MCF 10A (cell line): ENCODE results near the gene TMEM135. TPM values are rescaled to one million over a fixed set of nuclear protein-coding genes. Genes with fewer than 3 reads are reported as not detected.
"Not testable (repeated sequence)": the region's sequence is repeated elsewhere in the genome, so short reads cannot be mapped to it uniquely, and the experiment has no call there.

ENCODE experiments used
- BruUV-seq: library from RNA; stranded (reverse); fragments of 400-500 nt; replicated peaks from 2 replicates; lab custom pipeline; 2021; lab: Mats Ljungman, UMichigan
- CTCF ChIA-PET: fragments of 300-600 bp; sonication (Branson Sonifier 250); formaldehyde crosslinking; extraction: SDS; loops from one replicate; lab custom pipeline; 2021; ENCODE audit warnings: antibody characterized with exemption, inconsistent platforms; lab: Yijun Ruan, JAX
- POLR2A ChIA-PET: fragments of 300-600, 350-650 bp; sonication (Branson Sonifier 250); formaldehyde crosslinking; extraction: SDS; loops from one replicate; lab custom pipeline; 2020; ENCODE audit warnings: antibody characterized with exemption, inconsistent platforms; lab: Yijun Ruan, JAX
- DNase-seq: peaks from one replicate; pipeline ENCODE4 v3.0.0-alpha.2; 2018; ENCODE audit not compliant: unreplicated experiment
- H3K27ac Mint-ChIP-seq: one replicate; pipeline ENCODE4 v1.8.0; 2022; ENCODE audit warnings: mild to moderate bottlenecking, low read depth, mixed read lengths; ENCODE audit not compliant: unreplicated experiment
- H3K27me3 Mint-ChIP-seq: one replicate; pipeline ENCODE4 v1.8.0; 2022; ENCODE audit warnings: mixed read lengths; ENCODE audit not compliant: insufficient read depth, unreplicated experiment
- H3K36me3 Mint-ChIP-seq: one replicate; pipeline ENCODE4 v1.8.0; 2022; ENCODE audit warnings: mild to moderate bottlenecking, moderate library complexity, mixed read lengths; ENCODE audit not compliant: insufficient read depth, unreplicated experiment
- H3K4me1 Mint-ChIP-seq: one replicate; pipeline ENCODE4 v1.8.0; 2022; ENCODE audit warnings: mixed read lengths; ENCODE audit not compliant: insufficient read depth, unreplicated experiment
- H3K4me3 Mint-ChIP-seq: one replicate; pipeline ENCODE4 v1.8.0; 2022; ENCODE audit warnings: mild to moderate bottlenecking, moderate library complexity, mixed read lengths; ENCODE audit not compliant: unreplicated experiment
- H3K9me3 Mint-ChIP-seq: one replicate; pipeline ENCODE4 v1.8.0; 2022; ENCODE audit warnings: mixed read lengths; ENCODE audit not compliant: unreplicated experiment
- CTCF ChIP-seq: fragments of 200-600 bp; IDR thresholded peaks from one replicate; pipeline ENCODE4 v1.8.0; 2022; ENCODE audit warnings: antibody characterized with exemption, mild to moderate bottlenecking; ENCODE audit not compliant: unreplicated experiment
- intact Hi-C: fragments of 100-400 bp; cut with micrococcal nuclease; formaldehyde crosslinking; loops from 2 replicates; pipeline ENCODE4 v1.14.1; 2022
- total RNA-seq: library from RNA; stranded (reverse); gene quantifications from 2 replicates; pipeline ENCODE4 v1.2.3, GENCODE V29; 2022

The TMEM135 gene
- total RNA-seq, 1 experiment from 2014 or later, result 10.7 TPM

GRCh38 chr11:87002918-87003317, 34.8 kb upstream of the TMEM135 start:
- no TSS peak for BruUV-seq
- CTCF ChIA-PET, result no interaction called here
- H3K9me3 Mint-ChIP-seq, result no peaks in the 10 kb centered on the region

GRCh38 chr11:87004281-87004680, 33.5 kb upstream of the TMEM135 start:
- H3K36me3 Mint-ChIP-seq, BruUV-seq, H3K4me3 Mint-ChIP-seq, POLR2A ChIA-PET, intact Hi-C loops, H3K27me3 Mint-ChIP-seq, H3K27ac Mint-ChIP-seq, H3K9me3 Mint-ChIP-seq: not testable (repeated sequence)
- DNase-seq, result peak; percentile 35
- CTCF ChIA-PET, result interaction anchor here (0.7 kb wide), 1 partner anchor 9 kb away, joined by 3 read pairs; no protein-coding TSS in a partner anchor
- peaks cover 12% of the 10 kb centered on the region for H3K4me1 Mint-ChIP-seq

More at GRCh38 chr11:87002918-87003317, 34.8 kb upstream of the TMEM135 start:
- no peaks in the 10 kb centered on the region for H3K27me3 Mint-ChIP-seq
- intact Hi-C loops, result no loop called here
- no peak for DNase-seq
- no peak overlapping the region for H3K27ac Mint-ChIP-seq
- POLR2A ChIA-PET, result interaction anchor here (1.0 kb wide), 1 partner anchor 20 kb away, joined by 3 read pairs; no protein-coding TSS in a partner anchor
- no peak overlapping the region for H3K4me3 Mint-ChIP-seq
- no peak for TF ChIP-seq CTCF
- no peaks in the 10 kb centered on the region for H3K36me3 Mint-ChIP-seq
- H3K4me1 Mint-ChIP-seq, result peaks cover 11% of the 10 kb centered on the region

- no peak overlapping the region for H3K27ac Mint-ChIP-seq
- no peaks in the 10 kb centered on the region for H3K27me3 Mint-ChIP-seq
- H3K9me3 Mint-ChIP-seq, result no peaks in the 10 kb centered on the region
- no peaks in the 10 kb centered on the region for H3K36me3 Mint-ChIP-seq
- no peak overlapping the region for H3K4me3 Mint-ChIP-seq
- no peak for DNase-seq
- H3K4me1 Mint-ChIP-seq, result peaks cover 12% of the 10 kb centered on the region
- ChIA-PET POLR2A (interaction anchor here (1.2 kb wide), 1 partner anchor 33 kb away, joined by 5 read pairs; no protein-coding TSS in a partner anchor), CTCF (interaction anchor here (0.5 to 1.9 kb wide), 3 partner anchors 10 to 295 kb away, joined by 3 to 14 read pairs (median 4); no protein-coding TSS in a partner anchor)
- intact Hi-C loops, result no loop called here
- TF ChIP-seq CTCF, result no peak
- BruUV-seq, result no TSS peak
Measured at GRCh38 chr11:87005569-87005921, 32.2 kb upstream of the TMEM135 start.

- no peak overlapping the region for H3K27ac Mint-ChIP-seq
- TF ChIP-seq CTCF, result no peak
- H3K4me3 Mint-ChIP-seq, result no peak overlapping the region
- BruUV-seq, result no TSS peak
- ChIA-PET POLR2A (interaction anchor here (1.2 kb wide), 1 partner anchor 32 kb away, joined by 5 read pairs; no protein-coding TSS in a partner anchor), CTCF (interaction anchor here (1.0 to 1.9 kb wide), 2 partner anchors 10 to 91 kb away, joined by 4 to 14 read pairs; no protein-coding TSS in a partner anchor)
- intact Hi-C loops, result no loop called here
- no peaks in the 10 kb centered on the region for H3K36me3 Mint-ChIP-seq
- H3K9me3 Mint-ChIP-seq, result no peaks in the 10 kb centered on the region
- H3K27me3 Mint-ChIP-seq, result no peaks in the 10 kb centered on the region
- DNase-seq, result no peak
- H3K4me1 Mint-ChIP-seq, result peaks cover 12% of the 10 kb centered on the region
Measured at GRCh38 chr11:87006035-87006434, 31.7 kb upstream of the TMEM135 start.
